Gastrocnemius medialis (tissue), 4 donors: Measurements from ENCODE around the gene ANKRD36.
"Not testable (repeated sequence)": the region's sequence is repeated elsewhere in the genome, so short reads cannot be mapped to it uniquely, and the experiment has no call there.

ENCODE experiments used
- CTCF ChIP-seq, 5 experiments: fragments of 450-650 bp in 3 of 5; fragments of 200-600 bp in 2 of 5; sonication (generic) in 2 of 5; IDR thresholded peaks in 4 of 5; conservative IDR thresholded peaks in 1 of 5; 1 replicate in 4 of 5; 2 replicates in 1 of 5; pipeline ENCODE4 v1.5.1; 2016 to 2019; ENCODE audit warnings: antibody characterized with exemption in 5 of 5, mild to moderate bottlenecking in 3 of 5, moderate library complexity in 3 of 5
- POLR2A ChIP-seq, 2 donors: fragments of 450-650 bp; IDR thresholded peaks; one replicate each; pipeline ENCODE4 v1.6.1; 2017; ENCODE audit warnings: antibody characterized with exemption in 2 of 2, mild to moderate bottlenecking in 2 of 2, moderate library complexity in 2 of 2

- not testable (repeated sequence) for TF ChIP-seq CTCF (IDR thresholded peaks at IDR 0.05 in 4 of 5, conservative IDR thresholded peaks at IDR 0.05 in 1 of 5); POLR2A (IDR thresholded peaks at IDR 0.05)
Measured at GRCh38 chr2:97293687-97294086, 180.7 kb downstream of the ANKRD36 start.
